WTC11 (cell line): Measurements from ENCODE around the gene CSNK2B. TPM values are rescaled to one million over a fixed set of nuclear protein-coding genes. Genes with fewer than 3 reads are reported as not detected.

Source experiments
- ATAC-seq: fragments of 200-7000 bp; cut with Tn5 transposase; 2 replicates; pipeline ENCODE4 v1.10.0; 2021; ENCODE audit warnings: mild to moderate bottlenecking, moderate library complexity
- CTCF ChIA-PET: fragments of 300-600 bp; sonication (Branson Sonifier 250); formaldehyde crosslinking; loops from one replicate; lab custom pipeline; 2021; ENCODE audit warnings: antibody characterized with exemption; lab: Charles Lee
- POLR2A ChIA-PET: fragments of 350-600 bp; sonication (Branson Sonifier 250); formaldehyde crosslinking; loops from one replicate; lab custom pipeline; 2021; ENCODE audit warnings: antibody characterized with exemption; lab: Charles Lee
- DNase-seq: peaks from one replicate; pipeline ENCODE4 v3.0.0; 2021; ENCODE audit warnings: low spot score
- H3K27ac Mint-ChIP-seq: 2 replicates; pipeline ENCODE4 v1.8.0; 2021; ENCODE audit warnings: mixed read lengths
- H3K27me3 Mint-ChIP-seq: 2 replicates; pipeline ENCODE4 v1.8.0; 2021; ENCODE audit warnings: low read depth, mild to moderate bottlenecking, moderate library complexity, mixed read lengths
- H3K36me3 Mint-ChIP-seq: 2 replicates; pipeline ENCODE4 v1.8.0; 2021; ENCODE audit warnings: mixed read lengths
- H3K4me1 Mint-ChIP-seq: 2 replicates; pipeline ENCODE4 v1.8.0; 2022; ENCODE audit warnings: mixed read lengths
- H3K4me3 Mint-ChIP-seq: 2 replicates; pipeline ENCODE4 v1.8.0; 2021; ENCODE audit warnings: mild to moderate bottlenecking, moderate library complexity, mixed read lengths
- H3K9me3 Mint-ChIP-seq: 2 replicates; pipeline ENCODE4 v1.8.0; 2021; ENCODE audit warnings: mixed read lengths
- AFF4 ChIP-seq: sonication (generic); formaldehyde crosslinking; IDR thresholded peaks from 2 replicates; pipeline ENCODE4 v1.8.1; 2023; ENCODE audit warnings: mild to moderate bottlenecking, missing genetic modification reagents, borderline replicate concordance
- ATF3 ChIP-seq: sonication (generic); formaldehyde crosslinking; conservative IDR thresholded peaks from 2 replicates; pipeline ENCODE4 v1.8.1; 2022; ENCODE audit warnings: mild to moderate bottlenecking, missing genetic modification reagents
- FOXK1 ChIP-seq: sonication (generic); formaldehyde crosslinking; IDR thresholded peaks from 2 replicates; pipeline ENCODE4 v1.8.0; 2022; ENCODE audit warnings: mild to moderate bottlenecking, moderate library complexity, missing genetic modification reagents
- FOXP4 ChIP-seq: sonication (generic); formaldehyde crosslinking; IDR thresholded peaks from 2 replicates; pipeline ENCODE4 v1.8.0; 2022; ENCODE audit warnings: mild to moderate bottlenecking, missing genetic modification reagents
- JUN ChIP-seq: sonication (generic); formaldehyde crosslinking; IDR thresholded peaks from 2 replicates; pipeline ENCODE4 v1.8.0; 2023; ENCODE audit warnings: mild to moderate bottlenecking, missing genetic modification reagents
- NFATC4 ChIP-seq: fragments of 250-450 bp; sonication (Bioruptor Pico); IDR thresholded peaks from 2 replicates; pipeline ENCODE4 v1.9.0; 2021; ENCODE audit warnings: mild to moderate bottlenecking
- NR1H2 ChIP-seq: sonication (generic); formaldehyde crosslinking; IDR thresholded peaks from 2 replicates; pipeline ENCODE4 v1.9.0; 2021; ENCODE audit warnings: mild to moderate bottlenecking, moderate library complexity, missing genetic modification reagents
- TCF7 ChIP-seq: sonication (generic); formaldehyde crosslinking; IDR thresholded peaks from 2 replicates; pipeline ENCODE4 v1.8.0; 2022; ENCODE audit warnings: mild to moderate bottlenecking, low read depth, missing genetic modification reagents, moderate library complexity
- TEAD4 ChIP-seq: sonication (generic); formaldehyde crosslinking; IDR thresholded peaks from 2 replicates; pipeline ENCODE4 v1.8.0; 2022; ENCODE audit warnings: mild to moderate bottlenecking, missing genetic modification reagents
- USF1 ChIP-seq: sonication (generic); formaldehyde crosslinking; IDR thresholded peaks from 2 replicates; pipeline ENCODE4 v1.8.0; 2022; ENCODE audit warnings: mild to moderate bottlenecking, missing genetic modification reagents
- ZMAT4 ChIP-seq: fragments of 250-450 bp; sonication (Bioruptor Pico); IDR thresholded peaks from 2 replicates; pipeline ENCODE4 v1.9.0; 2021; ENCODE audit warnings: mild to moderate bottlenecking
- ZNF121 ChIP-seq: sonication (generic); formaldehyde crosslinking; IDR thresholded peaks from 2 replicates; pipeline ENCODE4 v1.8.0; 2023; ENCODE audit warnings: missing genetic modification reagents
- ZNF263 ChIP-seq: sonication (generic); formaldehyde crosslinking; IDR thresholded peaks from 2 replicates; pipeline ENCODE4 v1.8.1; 2022; ENCODE audit warnings: low read depth, mild to moderate bottlenecking, moderate library complexity, missing genetic modification reagents
- ZNF281 ChIP-seq: sonication (generic); formaldehyde crosslinking; IDR thresholded peaks from 2 replicates; pipeline ENCODE4 v1.8.0; 2023; ENCODE audit warnings: mild to moderate bottlenecking, missing genetic modification reagents
- ZNF416 ChIP-seq: fragments of 250-450 bp; sonication (Bioruptor Pico); IDR thresholded peaks from 2 replicates; pipeline ENCODE4 v1.9.0; 2021; ENCODE audit warnings: mild to moderate bottlenecking, inconsistent platforms
- total RNA-seq: library from RNA; stranded (reverse); gene quantifications from 3 replicates; pipeline ENCODE4 v1.2.3, GENCODE V29; 2021
- TF ChIP-seq, protein P1 (sequence below): sonication (generic); formaldehyde crosslinking; IDR thresholded peaks from 2 replicates; pipeline ENCODE4 v1.8.1; 2023; ENCODE audit warnings: mild to moderate bottlenecking, missing genetic modification reagents
- TF ChIP-seq, protein P2 (sequence below): sonication (generic); formaldehyde crosslinking; IDR thresholded peaks from 2 replicates; pipeline ENCODE4 v1.8.1; 2023; ENCODE audit warnings: mild to moderate bottlenecking, missing genetic modification reagents, moderate library complexity

CSNK2B gene
- total RNA-seq, 1 experiment from 2014 or later: 183 TPM

DNA sequence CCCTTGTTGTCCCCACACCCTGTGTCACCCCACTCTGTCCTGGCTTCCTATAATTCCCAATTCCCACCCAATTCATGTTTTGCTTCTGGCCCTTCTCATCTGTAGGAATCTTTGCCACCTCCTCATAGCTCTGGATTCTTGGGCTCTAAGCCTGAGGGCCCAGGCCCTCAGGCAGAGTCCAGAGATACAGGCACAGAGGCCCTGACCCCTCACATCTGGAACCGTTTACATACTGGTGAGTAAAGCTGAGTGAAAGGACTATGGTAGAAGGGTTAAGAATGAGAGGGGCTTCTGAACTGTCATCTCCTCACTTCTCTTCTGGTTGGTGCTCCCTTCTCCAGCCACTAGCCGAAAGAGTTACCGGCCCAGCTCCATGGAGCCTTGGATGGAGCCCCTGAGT lies 31.7 kb upstream of the CSNK2B start (continued):
- no peak for TF ChIP-seq USF1 (CRISPR knock-in tag)
- no peak for TF ChIP-seq ZMAT4 (CRISPR knock-in tag)
- TF ChIP-seq FOXK1 (CRISPR knock-in tag): no peak
- TF ChIP-seq NFATC4 (CRISPR knock-in tag): no peak
- TF ChIP-seq AFF4 (CRISPR knock-in tag): no peak

DNA sequence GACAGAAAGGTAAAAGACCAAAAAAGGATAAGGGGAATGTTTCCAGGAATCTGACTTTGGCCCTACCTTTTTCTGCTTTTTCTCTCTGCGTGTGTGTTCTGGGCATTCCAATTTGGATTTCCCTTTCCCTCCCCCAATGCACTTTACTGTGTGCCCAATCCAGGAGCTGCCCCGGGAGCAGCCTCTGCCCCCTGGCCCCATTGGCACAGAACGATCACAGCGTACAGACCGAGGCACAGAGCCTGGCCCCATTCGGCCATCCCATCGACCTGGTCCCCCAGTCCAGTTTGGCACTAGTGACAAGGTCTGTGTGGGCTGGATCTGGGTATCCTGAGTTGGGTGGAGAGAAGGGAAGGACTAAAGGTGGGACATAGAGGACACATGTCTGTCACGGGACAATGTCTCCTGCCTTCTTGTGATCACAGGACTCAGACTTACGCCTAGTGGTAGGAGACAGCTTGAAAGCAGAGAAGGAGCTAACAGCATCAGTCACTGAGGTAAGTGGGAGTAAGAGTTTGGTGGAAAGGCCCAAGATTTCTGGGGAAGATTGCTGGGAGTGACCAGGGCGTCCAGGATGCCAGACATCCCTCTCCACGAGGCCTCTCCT lies 30.8 kb upstream of the CSNK2B start:
- TF ChIP-seq ZNF281 (CRISPR knock-in tag) (no peak), JUN (0 out of 2 replicates have a peak, but pooled peaks have one; percentile 28), NR1H2 (no peak), ZNF121 (CRISPR knock-in tag) (no peak)
- DNase-seq: no peak
- Mint-ChIP-seq H3K36me3 (peaks cover 75% of the 10 kb centered on the region), H3K9me3 (no peaks in the 10 kb centered on the region), H3K27me3 (no peaks in the 10 kb centered on the region; the same call in 1 of the 2 replicates), H3K4me3 (no peak overlapping the region), H3K4me1 (no peaks in the 10 kb centered on the region), H3K27ac (no peak overlapping the region; the same call in 1 of the 2 replicates)
- CTCF ChIA-PET: interaction anchor here (1.4 kb wide), 1 partner anchor 84 kb away, joined by 4 read pairs; no protein-coding TSS in a partner anchor
- POLR2A ChIA-PET: interaction anchor here (0.5 to 1.1 kb wide), 2 partner anchors 17 to 46 kb away, joined by 3 to 5 read pairs; no protein-coding TSS in a partner anchor
- no peak for ATAC-seq

DNA sequence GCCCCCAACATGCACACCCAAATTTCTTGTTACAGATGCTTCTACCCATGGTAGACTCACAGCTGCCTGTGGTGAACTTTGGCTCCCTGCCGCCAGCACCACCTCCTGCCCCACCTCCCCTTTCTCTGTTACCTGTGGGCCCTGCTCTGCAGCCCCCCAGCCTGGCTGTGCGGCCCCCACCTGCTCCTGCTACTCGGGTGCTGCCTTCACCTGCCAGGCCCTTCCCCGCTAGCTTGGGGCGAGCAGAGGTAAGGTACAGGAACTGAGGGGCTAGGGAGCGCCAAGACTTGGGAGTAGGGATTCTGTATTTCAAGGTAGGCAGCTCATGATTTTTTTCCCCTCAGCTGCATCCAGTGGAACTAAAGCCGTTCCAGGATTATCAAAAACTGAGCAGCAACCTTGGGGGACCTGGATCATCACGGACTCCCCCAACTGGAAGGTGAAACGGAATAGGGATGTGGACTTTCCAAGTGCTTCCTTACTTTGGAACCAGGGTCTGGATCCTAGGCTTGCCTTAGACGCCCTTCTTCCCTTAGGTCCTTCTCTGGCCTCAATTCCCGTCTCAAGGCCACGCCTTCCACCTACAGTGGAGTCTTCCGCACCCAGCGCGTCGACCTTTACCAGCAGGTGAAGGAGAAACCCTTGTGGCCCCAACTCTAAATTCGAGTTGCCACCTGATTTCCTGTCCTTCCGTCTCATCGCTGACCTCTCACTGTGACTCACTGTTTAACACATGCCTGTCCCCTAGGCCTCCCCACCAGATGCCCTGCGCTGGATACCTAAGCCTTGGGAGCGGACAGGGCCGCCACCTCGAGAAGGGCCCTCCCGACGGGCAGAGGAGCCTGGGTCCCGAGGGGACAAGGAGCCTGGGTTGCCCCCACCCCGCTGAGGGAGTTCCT lies 28.9 kb upstream of the CSNK2B start:
- no peak overlapping the region for H3K4me3 Mint-ChIP-seq
- no peaks in the 10 kb centered on the region for H3K4me1 Mint-ChIP-seq
- no peak for TF ChIP-seq ZNF416 (CRISPR knock-in tag)
- TF ChIP-seq FOXP4 (CRISPR knock-in tag): no peak
- TF ChIP-seq TEAD4 (CRISPR knock-in tag): no peak
- TF ChIP-seq, protein P1, sequence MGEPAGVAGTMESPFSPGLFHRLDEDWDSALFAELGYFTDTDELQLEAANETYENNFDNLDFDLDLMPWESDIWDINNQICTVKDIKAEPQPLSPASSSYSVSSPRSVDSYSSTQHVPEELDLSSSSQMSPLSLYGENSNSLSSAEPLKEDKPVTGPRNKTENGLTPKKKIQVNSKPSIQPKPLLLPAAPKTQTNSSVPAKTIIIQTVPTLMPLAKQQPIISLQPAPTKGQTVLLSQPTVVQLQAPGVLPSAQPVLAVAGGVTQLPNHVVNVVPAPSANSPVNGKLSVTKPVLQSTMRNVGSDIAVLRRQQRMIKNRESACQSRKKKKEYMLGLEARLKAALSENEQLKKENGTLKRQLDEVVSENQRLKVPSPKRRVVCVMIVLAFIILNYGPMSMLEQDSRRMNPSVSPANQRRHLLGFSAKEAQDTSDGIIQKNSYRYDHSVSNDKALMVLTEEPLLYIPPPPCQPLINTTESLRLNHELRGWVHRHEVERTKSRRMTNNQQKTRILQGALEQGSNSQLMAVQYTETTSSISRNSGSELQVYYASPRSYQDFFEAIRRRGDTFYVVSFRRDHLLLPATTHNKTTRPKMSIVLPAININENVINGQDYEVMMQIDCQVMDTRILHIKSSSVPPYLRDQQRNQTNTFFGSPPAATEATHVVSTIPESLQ (CRISPR knock-in tag): no peak
- TF ChIP-seq, protein P2, sequence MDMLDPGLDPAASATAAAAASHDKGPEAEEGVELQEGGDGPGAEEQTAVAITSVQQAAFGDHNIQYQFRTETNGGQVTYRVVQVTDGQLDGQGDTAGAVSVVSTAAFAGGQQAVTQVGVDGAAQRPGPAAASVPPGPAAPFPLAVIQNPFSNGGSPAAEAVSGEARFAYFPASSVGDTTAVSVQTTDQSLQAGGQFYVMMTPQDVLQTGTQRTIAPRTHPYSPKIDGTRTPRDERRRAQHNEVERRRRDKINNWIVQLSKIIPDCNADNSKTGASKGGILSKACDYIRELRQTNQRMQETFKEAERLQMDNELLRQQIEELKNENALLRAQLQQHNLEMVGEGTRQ (CRISPR knock-in tag): no peak
- no peak for TF ChIP-seq ZNF263 (CRISPR knock-in tag)
- no peak for TF ChIP-seq JUN
- TF ChIP-seq TCF7 (CRISPR knock-in tag): no peak
- no peak for TF ChIP-seq ATF3 (CRISPR knock-in tag)
- no peak for TF ChIP-seq ZNF121 (CRISPR knock-in tag)

More for the DNA sequence above, 28.9 kb upstream of the CSNK2B start:
- H3K9me3 Mint-ChIP-seq: no peaks in the 10 kb centered on the region
- peaks cover 77% of the 10 kb centered on the region for H3K36me3 Mint-ChIP-seq
- ChIA-PET CTCF (interaction anchor here (0.5 to 0.9 kb wide), 2 partner anchors 80 to 133 kb away, joined by 3 to 5 read pairs; no protein-coding TSS in a partner anchor), POLR2A (interaction anchor here (0.7 to 1.2 kb wide), 2 partner anchors 27 to 103 kb away, joined by 3 to 4 read pairs; partner anchors contain the start of genes GPANK1 and MSH5)
- DNase-seq (no peak), ATAC-seq (no peak)
- H3K27ac Mint-ChIP-seq: peak overlapping the region; percentile 66
- H3K27me3 Mint-ChIP-seq: no peaks in the 10 kb centered on the region
